Measurements from ENCODE around the gene ITGB3BP.

The ITGB3BP gene

DNA sequence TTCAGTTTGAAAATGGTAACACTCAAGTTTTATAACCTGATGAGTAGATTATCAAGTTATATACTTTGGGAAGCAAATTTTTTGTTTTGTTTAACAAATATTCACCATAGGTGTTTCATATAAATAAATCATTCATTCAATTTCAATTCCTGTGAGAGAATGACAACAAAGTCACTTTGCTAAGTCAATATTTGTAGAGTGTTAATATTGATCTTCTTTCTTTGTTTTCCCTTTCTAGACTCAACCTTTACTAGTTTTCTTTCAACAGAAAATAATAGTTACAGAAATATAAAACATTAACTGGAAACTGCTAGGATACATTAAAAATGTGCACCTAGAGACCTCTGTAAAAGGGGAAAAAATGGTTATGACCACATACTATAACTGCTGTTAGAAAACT lies 11.4 kb upstream of the ITGB3BP start:
- Mint-ChIP-seq H3K4me1 (no peaks in the 10 kb centered on the region), H3K4me3 (no peak overlapping the region), H3K27me3 (no peaks in the 10 kb centered on the region), H3K36me3 (ENCODE audit: low read depth) (peaks cover 10% of the 10 kb centered on the region), H3K9me3 (no peaks in the 10 kb centered on the region), H3K27ac (no peak overlapping the region)
- no peak for DNase-seq
- ATAC-seq: no peak

DNA sequence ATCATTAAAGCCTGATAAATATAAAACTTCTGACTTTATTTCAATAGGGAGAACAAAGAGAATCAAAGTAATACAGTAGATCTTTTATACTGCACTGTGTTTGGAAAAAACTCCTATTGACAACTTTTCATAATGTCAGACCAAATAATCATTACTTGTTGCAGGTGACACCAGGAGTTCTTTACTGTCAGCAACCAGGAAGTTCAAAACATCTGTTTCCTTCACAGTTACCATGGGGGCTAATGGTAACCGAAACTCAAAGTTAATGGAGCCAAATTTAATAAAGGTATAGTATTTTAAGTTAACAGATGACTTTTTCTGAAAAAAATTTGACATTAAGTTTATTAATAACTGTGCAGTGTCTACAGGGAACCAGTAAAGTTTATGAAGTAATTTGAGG lies 10.9 kb upstream of the ITGB3BP start:
- DNase-seq (no peak), ATAC-seq (no peak)
- Mint-ChIP-seq H3K36me3 (ENCODE audit: low read depth) (peaks cover 10% of the 10 kb centered on the region), H3K27ac (no peak overlapping the region), H3K27me3 (no peaks in the 10 kb centered on the region), H3K4me3 (no peak overlapping the region), H3K4me1 (no peaks in the 10 kb centered on the region), H3K9me3 (no peaks in the 10 kb centered on the region)

DNA sequence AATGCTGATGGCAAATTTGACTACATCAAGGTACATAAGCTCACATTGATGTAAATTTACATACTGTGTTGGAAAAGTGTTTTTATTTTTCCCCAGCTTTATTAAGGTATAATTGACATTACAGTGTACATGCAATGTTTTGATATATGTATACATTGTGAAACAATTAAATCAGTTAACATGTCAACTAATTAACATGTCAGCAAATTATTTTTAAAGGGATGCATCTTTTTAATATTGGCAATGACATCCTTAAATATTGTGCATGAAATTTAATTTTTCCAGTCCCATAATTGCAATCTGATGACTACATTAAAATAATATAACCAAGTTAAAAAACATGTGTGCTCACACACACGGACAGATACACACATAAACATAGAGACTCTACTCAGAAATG lies 9.7 kb upstream of the ITGB3BP start:
- ATAC-seq: no peak
- Mint-ChIP-seq H3K4me1 (no peaks in the 10 kb centered on the region), H3K36me3 (ENCODE audit: low read depth) (peaks cover 16% of the 10 kb centered on the region), H3K9me3 (no peaks in the 10 kb centered on the region), H3K27ac (no peak overlapping the region), H3K27me3 (no peaks in the 10 kb centered on the region), H3K4me3 (no peak overlapping the region)
- no peak for DNase-seq

DNA sequence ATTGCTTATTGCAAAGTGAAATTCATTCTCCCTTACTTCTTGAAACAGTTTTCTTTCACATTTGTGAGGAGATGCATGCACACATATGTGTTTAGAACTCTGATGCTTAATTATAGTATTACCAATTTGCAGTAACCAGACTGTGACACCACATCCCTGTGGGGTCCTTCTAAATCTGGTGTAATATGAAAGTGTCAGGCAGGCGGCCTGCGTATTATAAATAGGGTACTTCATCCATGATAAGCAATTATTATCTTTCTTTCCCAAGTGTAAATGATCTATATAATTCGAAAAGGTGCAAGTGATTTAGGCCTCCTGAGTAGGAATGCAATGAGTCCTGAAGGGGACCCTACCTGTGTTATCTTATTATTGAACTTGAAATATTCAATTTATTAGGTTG lies 1.2 kb upstream of the ITGB3BP start:
- Mint-ChIP-seq H3K4me3 (peak overlapping the region; percentile 95), H3K27me3 (no peaks in the 10 kb centered on the region), H3K27ac (no peak overlapping the region), H3K4me1 (peaks cover 32% of the 10 kb centered on the region), H3K36me3 (ENCODE audit: low read depth) (peaks cover 13% of the 10 kb centered on the region), H3K9me3 (no peaks in the 10 kb centered on the region)
- DNase-seq (no peak), ATAC-seq (no peak)

DNA sequence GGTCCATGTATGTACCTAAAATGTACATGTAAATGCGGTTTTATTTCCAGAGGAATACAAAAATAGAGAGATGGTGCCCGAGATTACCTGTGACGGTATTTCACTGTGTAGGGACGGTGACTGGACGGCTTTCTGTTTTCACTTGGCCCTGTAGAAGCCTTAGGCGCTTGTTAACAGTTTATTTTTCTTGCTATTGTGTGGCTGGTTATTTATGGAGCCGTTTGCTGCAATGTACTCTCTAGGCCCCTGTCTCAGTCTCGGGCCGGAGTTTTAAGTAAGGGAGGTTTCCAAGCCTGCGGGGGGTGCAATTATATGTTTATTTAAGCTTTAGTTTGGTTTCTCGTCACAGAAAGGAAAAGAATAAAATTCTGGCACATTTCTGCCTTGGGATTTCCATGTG lies 713 bp upstream of the ITGB3BP start:
- DNase-seq: no peak
- peaks cover 32% of the 10 kb centered on the region for H3K4me1 Mint-ChIP-seq
- H3K36me3 Mint-ChIP-seq (ENCODE audit: low read depth): peaks cover 13% of the 10 kb centered on the region

DNA sequence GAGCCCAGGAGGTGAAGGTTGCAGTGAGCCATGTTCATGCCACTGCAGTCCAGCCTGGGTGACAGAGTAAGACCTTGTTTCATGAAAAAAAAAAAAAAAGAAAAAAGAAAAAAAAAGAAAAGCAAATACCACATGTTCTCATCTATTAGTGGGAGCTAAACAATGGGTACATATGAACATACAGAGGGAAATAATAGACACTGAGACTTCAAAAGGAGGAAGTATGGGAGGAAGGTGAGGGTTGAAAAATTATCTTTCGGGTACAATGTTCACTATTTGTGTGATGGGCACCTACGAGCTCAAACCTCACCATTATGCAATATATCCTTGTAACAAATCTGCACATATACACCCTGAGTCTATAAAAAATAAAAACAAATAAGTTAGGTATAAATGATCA lies 6.4 kb downstream of the ITGB3BP start:
- Mint-ChIP-seq H3K9me3 (no peaks in the 10 kb centered on the region), H3K4me1 (peaks cover 13% of the 10 kb centered on the region), H3K4me3 (no peak overlapping the region), H3K27me3 (no peaks in the 10 kb centered on the region), H3K27ac (no peak overlapping the region), H3K36me3 (ENCODE audit: low read depth) (peaks cover 9% of the 10 kb centered on the region)
- DNase-seq: no peak
- no peak for ATAC-seq

More for the DNA sequence above, 713 bp upstream of the ITGB3BP start:
- H3K27me3 Mint-ChIP-seq: no peaks in the 10 kb centered on the region
- H3K9me3 Mint-ChIP-seq: no peaks in the 10 kb centered on the region
- peak overlapping the region; percentile 96 for H3K27ac Mint-ChIP-seq
- no peak for ATAC-seq
- H3K4me3 Mint-ChIP-seq: peak overlapping the region; percentile 95

DNA sequence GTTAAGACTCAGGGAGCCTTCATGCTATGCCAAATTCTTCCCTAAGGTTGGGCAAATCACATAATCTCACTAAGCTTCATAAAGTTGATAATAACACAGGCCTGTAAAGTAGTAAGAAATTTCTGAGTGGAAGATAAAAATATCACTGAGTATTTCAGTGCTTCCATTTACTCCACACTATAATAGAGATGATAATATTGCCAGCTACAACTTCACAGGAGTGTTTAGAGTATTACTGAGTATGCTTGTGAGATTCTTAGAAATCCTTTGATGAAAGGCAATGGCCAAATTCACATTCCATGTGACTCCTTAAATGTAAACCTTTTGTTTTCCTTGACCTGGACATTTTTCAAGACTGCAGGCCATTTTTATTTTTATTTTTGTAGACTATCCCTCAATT lies 10.4 kb downstream of the ITGB3BP start:
- no peak for DNase-seq
- no peak overlapping the region for H3K27ac Mint-ChIP-seq
- no peaks in the 10 kb centered on the region for H3K4me1 Mint-ChIP-seq
- H3K27me3 Mint-ChIP-seq: no peaks in the 10 kb centered on the region
- H3K36me3 Mint-ChIP-seq (ENCODE audit: low read depth): peaks cover 15% of the 10 kb centered on the region
- H3K4me3 Mint-ChIP-seq: no peak overlapping the region
- ATAC-seq: no peak
- no peaks in the 10 kb centered on the region for H3K9me3 Mint-ChIP-seq

DNA sequence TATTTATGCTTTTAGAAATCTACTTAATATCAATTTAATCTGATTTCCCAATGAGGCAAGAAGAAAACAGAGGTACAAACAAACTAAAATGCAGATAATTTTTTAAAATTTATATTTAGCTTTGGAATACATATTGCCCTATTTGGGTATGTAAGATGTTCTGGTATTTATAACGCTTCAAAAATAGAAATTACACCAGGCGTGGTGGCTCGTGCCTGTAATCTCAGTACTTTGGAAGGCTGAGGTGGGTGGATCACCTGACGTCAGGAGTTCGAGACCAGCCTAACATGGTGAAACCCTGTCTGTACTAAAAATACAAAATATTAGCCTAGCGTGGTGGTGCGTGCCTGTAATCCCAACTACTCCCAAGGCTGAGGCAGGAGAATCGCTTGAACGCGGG lies 13.3 kb downstream of the ITGB3BP start:
- Mint-ChIP-seq H3K36me3 (ENCODE audit: low read depth) (peaks cover 32% of the 10 kb centered on the region), H3K27ac (no peak overlapping the region), H3K27me3 (no peaks in the 10 kb centered on the region), H3K4me3 (no peak overlapping the region), H3K9me3 (no peaks in the 10 kb centered on the region), H3K4me1 (no peaks in the 10 kb centered on the region)
- no peak for ATAC-seq
- DNase-seq: no peak

DNA sequence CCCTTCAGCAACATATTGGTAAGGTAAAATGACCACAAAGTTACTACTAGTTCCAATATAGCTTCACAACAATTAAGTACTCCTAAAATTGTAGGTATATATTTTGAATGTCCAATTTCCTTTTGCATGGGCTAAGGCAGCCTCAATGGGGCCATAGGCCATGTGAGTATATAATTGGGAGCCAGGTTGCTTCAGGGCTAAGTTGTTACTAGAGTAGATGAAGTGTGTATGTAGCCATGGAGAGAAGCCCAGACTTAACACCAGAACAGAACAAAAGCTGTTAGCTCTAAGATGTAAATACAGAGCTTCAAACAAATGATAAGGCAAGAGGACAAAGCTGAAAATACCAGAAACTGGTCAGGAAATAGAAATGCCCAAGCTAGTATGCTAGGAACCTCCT lies 16.2 kb downstream of the ITGB3BP start:
- no peaks in the 10 kb centered on the region for H3K27me3 Mint-ChIP-seq
- H3K36me3 Mint-ChIP-seq (ENCODE audit: low read depth): peaks cover 34% of the 10 kb centered on the region
- H3K4me3 Mint-ChIP-seq: no peak overlapping the region
- H3K4me1 Mint-ChIP-seq: no peaks in the 10 kb centered on the region
- no peak for DNase-seq
- ATAC-seq: no peak
- peaks cover 5% of the 10 kb centered on the region for H3K9me3 Mint-ChIP-seq
- no peak overlapping the region for H3K27ac Mint-ChIP-seq

DNA sequence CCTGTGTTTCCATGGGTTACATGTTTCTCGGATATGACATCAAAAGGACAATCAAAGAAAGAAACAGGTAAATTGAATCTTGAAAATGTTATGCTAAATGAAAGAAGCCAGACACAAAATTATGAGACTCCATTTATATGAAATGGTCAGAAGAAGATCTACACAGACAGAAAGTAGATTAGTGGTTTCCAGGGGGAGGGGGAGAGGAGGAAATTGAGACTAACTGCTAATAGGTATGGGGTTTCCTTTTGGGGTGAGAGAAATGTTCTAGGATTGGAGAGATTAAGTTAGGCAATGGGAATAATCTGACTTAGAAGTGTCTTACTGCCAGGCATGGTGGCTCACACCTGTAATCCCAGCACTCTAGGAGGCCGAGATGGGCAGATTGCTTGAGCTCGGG lies 21.8 kb downstream of the ITGB3BP start:
- Mint-ChIP-seq H3K27me3 (no peaks in the 10 kb centered on the region), H3K4me3 (no peak overlapping the region), H3K9me3 (peaks cover 5% of the 10 kb centered on the region), H3K4me1 (no peaks in the 10 kb centered on the region), H3K27ac (no peak overlapping the region), H3K36me3 (ENCODE audit: low read depth) (peaks cover 33% of the 10 kb centered on the region)
- DNase-seq (no peak), ATAC-seq (no peak)

DNA sequence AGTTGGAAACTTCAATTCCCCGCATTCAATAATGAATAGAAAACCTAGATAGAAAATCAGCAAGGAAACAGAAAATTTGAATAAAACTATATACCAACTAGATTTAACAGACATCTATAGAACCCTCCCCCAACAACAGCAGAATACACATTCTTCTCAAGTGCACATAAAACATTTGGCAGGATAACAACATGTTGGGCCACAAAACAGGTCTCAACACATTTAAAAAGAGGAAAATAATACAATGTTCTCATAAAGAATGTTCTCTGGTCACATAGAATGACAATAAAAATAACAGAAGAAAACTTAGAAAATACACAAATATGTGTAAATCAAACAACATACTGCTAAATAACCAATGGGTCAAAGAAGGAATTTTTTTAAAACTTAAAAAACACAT lies 24.9 kb downstream of the ITGB3BP start:
- no peaks in the 10 kb centered on the region for H3K27me3 Mint-ChIP-seq
- no peak overlapping the region for H3K4me3 Mint-ChIP-seq
- H3K36me3 Mint-ChIP-seq (ENCODE audit: low read depth): peaks cover 23% of the 10 kb centered on the region
- DNase-seq (no peak), ATAC-seq (no peak)
- H3K9me3 Mint-ChIP-seq: peaks cover 5% of the 10 kb centered on the region
- no peaks in the 10 kb centered on the region for H3K4me1 Mint-ChIP-seq
- no peak overlapping the region for H3K27ac Mint-ChIP-seq

DNA sequence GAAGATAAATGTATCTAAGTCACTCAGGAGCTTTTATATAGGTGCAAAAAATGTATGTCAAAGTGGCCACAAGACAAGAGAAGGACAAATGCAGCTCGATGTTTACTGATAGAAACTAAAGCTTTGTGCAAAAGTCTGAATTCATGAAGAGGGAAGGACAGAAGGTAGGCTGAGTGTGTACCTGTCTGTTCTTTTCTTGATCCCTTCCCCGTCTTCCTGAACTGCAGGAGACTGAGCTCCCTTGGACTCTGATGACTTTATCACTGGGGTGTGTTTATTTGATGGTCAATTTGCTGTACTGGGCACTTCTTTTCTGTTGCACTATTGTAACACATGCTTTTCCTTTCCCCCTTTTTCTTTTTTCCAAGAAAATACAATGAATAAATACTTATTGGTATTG lies 25.4 kb downstream of the ITGB3BP start:
- H3K4me1 Mint-ChIP-seq: no peaks in the 10 kb centered on the region
- H3K36me3 Mint-ChIP-seq (ENCODE audit: low read depth): peaks cover 24% of the 10 kb centered on the region
- H3K4me3 Mint-ChIP-seq: no peak overlapping the region
- H3K27ac Mint-ChIP-seq: no peak overlapping the region
- no peaks in the 10 kb centered on the region for H3K27me3 Mint-ChIP-seq
- ATAC-seq (no peak), DNase-seq (no peak)
- peaks cover 5% of the 10 kb centered on the region for H3K9me3 Mint-ChIP-seq

DNA sequence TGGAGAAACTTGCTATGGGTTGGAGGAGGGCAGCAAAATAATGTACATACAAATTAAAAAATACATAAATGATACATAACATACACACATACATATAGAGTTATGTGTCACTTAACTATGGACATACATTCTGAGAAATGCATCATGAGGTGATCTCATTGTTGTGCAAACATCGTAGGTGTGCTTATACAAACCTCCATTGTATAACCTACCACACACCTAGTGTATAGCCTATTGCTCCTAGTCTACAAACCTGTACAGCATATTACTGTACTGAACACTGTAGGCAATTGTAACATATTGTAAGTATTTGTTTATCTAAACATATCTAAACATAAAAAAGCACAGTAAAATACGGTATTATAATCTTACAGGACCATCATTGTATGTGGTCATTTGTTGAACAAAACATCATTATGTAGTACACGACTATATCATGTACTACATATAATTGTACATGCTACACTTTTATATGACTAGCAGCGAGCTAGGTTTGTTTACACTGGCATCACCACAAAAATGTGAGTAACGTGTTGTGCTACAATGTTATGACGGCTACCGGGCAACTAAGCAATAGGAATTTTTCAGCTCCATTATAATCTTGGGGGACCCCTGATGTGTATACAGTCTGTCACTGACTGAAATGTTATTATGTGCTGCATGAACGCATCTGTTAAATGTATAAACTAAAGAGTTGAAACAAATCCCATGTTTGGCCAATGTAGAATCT lies 35.5 kb downstream of the ITGB3BP start:
- no peak for ATAC-seq
- H3K9me3 Mint-ChIP-seq: no peaks in the 10 kb centered on the region
- no peaks in the 10 kb centered on the region for H3K4me1 Mint-ChIP-seq
- H3K36me3 Mint-ChIP-seq (ENCODE audit: low read depth): peaks cover 13% of the 10 kb centered on the region
- no peak for DNase-seq
- no peaks in the 10 kb centered on the region for H3K27me3 Mint-ChIP-seq
- no peak overlapping the region for H3K4me3 Mint-ChIP-seq
- no peak overlapping the region for H3K27ac Mint-ChIP-seq

DNA sequence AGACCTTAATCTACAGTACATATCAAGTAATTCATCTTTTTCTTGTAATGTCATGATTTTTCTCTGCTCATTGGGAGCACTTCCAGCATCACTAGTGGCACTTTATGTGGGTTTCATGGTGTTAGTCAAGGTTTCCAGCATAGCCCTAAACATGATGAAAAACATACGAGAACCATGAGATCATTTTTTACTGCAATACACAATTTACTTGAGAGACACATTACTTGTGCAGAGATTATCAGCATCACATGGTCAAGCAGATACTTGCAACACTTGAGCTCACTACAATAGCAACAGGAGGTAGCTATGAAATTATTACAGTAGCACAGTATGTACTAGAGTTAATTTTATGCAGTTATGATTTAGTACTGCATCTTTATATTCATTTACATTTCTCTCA lies 36.4 kb downstream of the ITGB3BP start:
- DNase-seq: no peak

DNA sequence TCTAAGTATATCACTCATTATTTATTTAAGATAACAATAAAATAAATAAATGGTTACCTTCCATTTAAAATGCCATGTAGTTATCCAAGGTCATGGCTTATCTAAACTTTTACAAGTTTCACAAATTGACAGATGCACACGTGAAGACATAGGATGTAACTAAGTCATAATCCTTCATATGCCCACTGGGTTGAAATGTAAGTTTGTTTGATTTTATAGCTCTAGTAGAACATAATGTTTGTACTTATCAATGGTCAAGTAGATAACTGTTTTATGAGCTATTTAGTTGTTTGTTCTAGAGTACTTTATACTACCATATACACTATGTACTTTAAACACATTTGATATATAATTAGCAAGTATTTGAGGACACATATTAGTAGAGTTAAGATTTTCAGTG lies 43.0 kb downstream of the ITGB3BP start:
- Mint-ChIP-seq H3K27ac (no peak overlapping the region), H3K36me3 (ENCODE audit: low read depth) (peaks cover 14% of the 10 kb centered on the region), H3K4me3 (no peak overlapping the region), H3K9me3 (no peaks in the 10 kb centered on the region), H3K4me1 (no peaks in the 10 kb centered on the region), H3K27me3 (no peaks in the 10 kb centered on the region)
- DNase-seq: no peak
- ATAC-seq: no peak

More for the DNA sequence above, 36.4 kb downstream of the ITGB3BP start:
- Mint-ChIP-seq H3K27me3 (no peaks in the 10 kb centered on the region), H3K4me1 (no peaks in the 10 kb centered on the region), H3K27ac (no peak overlapping the region), H3K9me3 (no peaks in the 10 kb centered on the region), H3K36me3 (ENCODE audit: low read depth) (peaks cover 13% of the 10 kb centered on the region), H3K4me3 (no peak overlapping the region)
- no peak for ATAC-seq

DNA sequence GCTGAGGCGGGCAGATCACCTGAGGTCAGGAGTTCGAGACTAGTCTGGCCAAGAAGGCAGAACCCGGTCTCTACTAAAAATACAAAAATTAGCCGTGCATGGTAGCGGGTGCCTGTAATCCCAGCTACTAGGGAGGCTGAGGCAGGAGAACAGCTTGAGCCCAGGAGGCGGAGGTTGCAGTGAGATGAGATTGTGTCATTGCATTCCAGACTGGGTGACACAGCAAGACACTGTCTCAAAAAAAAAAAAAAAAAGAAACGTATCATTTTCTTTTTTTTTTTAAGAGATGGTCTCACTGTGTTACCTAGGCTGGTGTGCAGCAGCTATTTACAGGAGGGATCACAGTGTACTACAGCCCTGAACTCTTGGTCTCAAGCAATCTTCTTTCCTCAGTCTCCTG lies 47.3 kb downstream of the ITGB3BP start:
- H3K4me1 Mint-ChIP-seq: no peaks in the 10 kb centered on the region
- no peak overlapping the region for H3K4me3 Mint-ChIP-seq
- no peaks in the 10 kb centered on the region for H3K27me3 Mint-ChIP-seq
- ATAC-seq (no peak), DNase-seq (no peak)
- no peak overlapping the region for H3K27ac Mint-ChIP-seq
- H3K9me3 Mint-ChIP-seq: peaks cover 2% of the 10 kb centered on the region
- H3K36me3 Mint-ChIP-seq (ENCODE audit: low read depth): peaks cover 20% of the 10 kb centered on the region

All from activated naive CD8-positive, alpha-beta T cell treated with anti-CD3 and anti-CD28 coated beads, Interleukin-2, amount 50 U/mL, for 24 hours (primary cell).